Limb (tissue), 2 donors: ENCODE measurements around the gene ATP5F1B.
A peak's percentile ranks its signal among the peaks of the same experiment; 100 is the strongest.
"Not testable (repeated sequence)": the region's sequence is repeated elsewhere in the genome, so short reads cannot be mapped to it uniquely, and the experiment has no call there.

Source experiments
- DNase-seq, 2 donors: peaks; one replicate each; pipeline ENCODE4 v3.0.0-alpha.2; 2016; ENCODE audit errors: extremely low spot score in 2 of 2

ATP5F1B gene

GRCh38 chr12:56645717-56646446 is at the start of gene ATP5F1B:
Gene ATP5F1B (minus strand): TSS chr12:56645984. CDS start chr12:56645963, 21 bp downstream.
- DNase-seq, result peak; percentile 92 to 100

GRCh38 chr12:56694161-56694560 is 48.4 kb upstream of the ATP5F1B start:
- DNase-seq, result no peak

- no peak for DNase-seq
Observed at GRCh38 chr12:56688846-56689109, 43.0 kb upstream of the ATP5F1B start.

GRCh38 chr12:56688129-56688845 is 42.5 kb upstream of the ATP5F1B start, which contains the start of gene PTGES3:
Gene PTGES3 (minus strand): TSS chr12:56688284. CDS start chr12:56687999, 285 bp downstream.
- DNase-seq, result peak; percentile 99

GRCh38 chr12:56687223-56688128 is 41.7 kb upstream of the ATP5F1B start:
- DNase-seq, result peak; percentile 11 to 63

GRCh38 chr12:56684745-56685359 is 39.1 kb upstream of the ATP5F1B start:
- DNase-seq, result no peak

GRCh38 chr12:56682323-56682722 is 36.5 kb upstream of the ATP5F1B start:
- DNase-seq, result no peak

- DNase-seq, result no peak
Observed at GRCh38 chr12:56679883-56680575, 34.2 kb upstream of the ATP5F1B start.

GRCh38 chr12:56678852-56679251 is 33.1 kb upstream of the ATP5F1B start:
- no peak for DNase-seq

DNA sequence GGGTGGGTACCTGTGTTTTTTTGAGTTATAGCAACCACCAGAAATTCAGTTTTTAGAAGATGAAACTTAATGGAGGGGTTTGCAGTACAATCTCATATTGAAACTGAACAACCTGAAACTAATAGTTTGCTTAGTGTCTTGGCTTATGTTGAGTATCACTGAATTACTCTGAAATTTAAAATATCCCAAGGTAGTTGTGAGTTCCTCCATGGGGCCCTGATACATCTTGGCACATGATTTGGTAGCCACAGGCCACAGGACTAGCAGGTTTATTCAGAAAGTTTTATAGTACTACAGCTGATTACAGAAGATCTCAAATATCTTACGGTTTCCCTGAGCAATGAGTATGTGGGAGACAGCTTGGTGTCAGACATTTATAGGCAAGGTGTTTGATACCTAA is 31.9 kb upstream of the ATP5F1B start:
- DNase-seq, result no peak

DNA sequence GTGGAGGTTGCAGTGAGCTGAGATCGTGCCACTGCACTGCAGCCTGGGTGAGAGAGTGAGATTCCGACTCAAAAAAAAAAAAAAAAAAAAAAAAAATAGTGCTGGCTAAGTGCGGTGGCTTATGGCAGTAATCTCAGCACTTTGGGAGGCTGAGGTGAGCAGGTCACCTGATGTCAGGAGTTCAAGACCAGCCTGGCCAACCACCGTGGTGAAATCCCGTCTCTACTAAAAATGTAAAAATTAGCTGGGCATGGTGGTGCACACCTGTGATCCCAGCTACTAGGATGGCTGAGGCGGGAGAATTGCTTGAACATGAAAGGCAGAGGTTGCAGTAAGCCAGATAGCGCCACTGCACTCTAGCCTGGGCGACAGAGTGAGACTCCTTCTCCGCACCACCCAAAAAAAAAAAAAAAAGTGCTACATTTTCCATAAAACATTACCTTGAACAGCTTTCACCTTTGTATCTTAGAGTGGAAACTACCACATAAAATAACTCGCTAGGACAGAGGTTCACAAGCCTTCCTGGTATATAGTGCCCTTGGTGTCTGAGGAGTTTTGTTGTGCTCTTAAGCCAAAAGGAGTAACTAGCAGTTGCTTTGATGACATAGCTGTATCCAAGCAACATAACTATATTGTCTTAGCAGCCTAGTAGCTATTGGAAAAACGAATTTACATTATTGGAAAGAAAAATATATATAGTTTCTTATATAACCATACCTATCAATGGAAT is 31.2 kb upstream of the ATP5F1B start:
- no peak for DNase-seq

- DNase-seq, result no peak
Observed at GRCh38 chr12:56671608-56672007, 25.8 kb upstream of the ATP5F1B start.

GRCh38 chr12:56670836-56671235 is 25.1 kb upstream of the ATP5F1B start:
- DNase-seq, result no peak

GRCh38 chr12:56668197-56668457 is 22.3 kb upstream of the ATP5F1B start:
- DNase-seq, result no peak

- no peak for DNase-seq
Observed at GRCh38 chr12:56661979-56662638, 16.3 kb upstream of the ATP5F1B start.

- DNase-seq, result no peak
Observed at GRCh38 chr12:56661560-56661959, 15.8 kb upstream of the ATP5F1B start.

DNA sequence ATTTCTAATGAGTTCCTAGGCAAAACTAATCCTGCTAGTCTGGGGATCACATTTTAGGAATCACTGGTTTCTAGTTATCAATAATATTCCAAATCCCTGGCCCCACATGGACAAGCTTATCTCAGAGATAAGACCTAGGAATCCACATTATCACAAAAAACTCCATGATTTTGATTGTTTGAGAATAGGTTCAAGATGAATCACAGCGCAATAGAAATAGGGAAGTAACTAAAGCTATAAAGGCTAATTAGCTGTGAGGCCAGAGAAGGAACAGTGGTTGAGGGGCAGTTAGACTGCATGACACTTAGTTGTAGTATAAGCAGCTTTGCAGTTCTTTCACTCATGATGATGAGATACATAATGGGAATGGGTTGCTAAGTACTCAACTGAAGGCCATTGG is 13.1 kb upstream of the ATP5F1B start:
- DNase-seq, result no peak

DNA sequence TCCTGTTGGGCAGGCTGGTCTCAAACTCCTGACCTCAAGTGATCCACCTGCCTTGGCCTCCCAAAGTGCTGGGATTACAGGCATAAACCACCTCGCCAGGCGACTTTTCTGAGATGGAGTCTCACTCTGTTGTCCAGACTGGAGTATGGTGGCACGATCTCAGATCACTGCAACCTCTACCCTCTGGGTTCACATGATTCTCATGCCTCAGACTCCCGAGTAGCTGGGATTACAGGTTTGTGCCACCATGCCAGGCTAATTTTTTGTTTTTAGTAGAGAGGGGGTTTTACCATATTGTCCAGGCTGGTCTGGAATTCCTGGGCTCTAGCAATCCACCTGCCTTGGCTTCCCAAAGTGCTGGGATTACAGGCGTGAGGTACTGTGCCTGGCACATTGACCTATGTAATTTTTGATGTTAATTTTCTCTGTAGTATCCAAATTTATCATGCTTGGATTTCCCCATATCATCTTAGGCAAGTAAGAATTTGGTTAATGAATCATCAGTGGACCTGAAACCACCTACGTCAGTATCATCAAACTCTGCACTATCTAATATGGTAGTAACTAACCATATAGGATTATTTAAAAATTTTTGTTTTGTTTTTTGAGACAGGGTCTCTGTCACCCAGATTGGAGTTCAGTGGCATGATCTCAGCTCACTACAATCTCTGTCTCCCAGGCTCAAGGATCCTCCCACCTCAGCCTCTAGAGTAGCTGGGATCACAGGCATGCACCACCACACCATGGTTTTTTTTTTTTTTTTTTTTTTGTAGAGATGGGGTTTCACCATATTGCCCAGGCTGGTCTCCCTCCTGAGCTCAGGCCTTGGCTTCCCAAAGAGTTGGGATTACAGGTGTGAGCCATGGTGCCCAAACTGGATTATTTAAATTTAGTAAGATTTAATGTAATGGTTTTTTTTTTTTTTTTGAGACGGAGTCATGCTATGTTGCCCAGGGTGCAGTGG is 11.9 kb upstream of the ATP5F1B start:
- no peak for DNase-seq

- not testable (repeated sequence) for DNase-seq
Observed at GRCh38 chr12:56653781-56654180, 8.0 kb upstream of the ATP5F1B start.
